Fibroblast of lung (primary cell): ENCODE measurements around the gene NRM. TPM values are rescaled to one million over a fixed set of nuclear protein-coding genes. Genes with fewer than 3 reads are reported as not detected.

Experiments used
- DNase-seq, 2 donors: peaks; one replicate each; pipeline versions ENCODE4 v3.0.0 to v3.0.0-alpha.2; 2010; ENCODE audit warnings: low read depth in 2 of 2
- H2AFZ ChIP-seq: 2 replicates; pipeline ENCODE4 v1.5.1; 2012; ENCODE audit warnings: low read length, control low read depth, inconsistent platforms
- H3K27ac ChIP-seq: 2 replicates; pipeline ENCODE4 v1.5.1; 2011; ENCODE audit warnings: low read length, control low read depth; ENCODE audit not compliant: insufficient read depth
- H3K27me3 ChIP-seq: 2 replicates; pipeline ENCODE4 v1.5.1; 2011; ENCODE audit warnings: mild to moderate bottlenecking, low read length; ENCODE audit not compliant: control insufficient read depth, insufficient read depth
- H3K36me3 ChIP-seq: 2 replicates; pipeline ENCODE4 v1.5.1; 2011; ENCODE audit warnings: low read length; ENCODE audit not compliant: control insufficient read depth, insufficient read depth
- H3K4me1 ChIP-seq: 2 replicates; pipeline ENCODE4 v1.5.1; 2011; ENCODE audit warnings: low read length; ENCODE audit not compliant: control insufficient read depth, insufficient read depth; ENCODE audit errors: extremely low read depth
- H3K4me2 ChIP-seq: 2 replicates; pipeline ENCODE4 v1.5.1; 2011; ENCODE audit warnings: low read length, control low read depth; ENCODE audit not compliant: insufficient read depth; ENCODE audit errors: extremely low read depth
- H3K4me3 ChIP-seq, 4 experiments: fragments of 200-600 bp in 1 of 4; sonication (generic) in 1 of 4; replicated peaks in 1 of 4; 2 replicates each; pipeline ENCODE4 v1.5.1; 2011 to 2016; ENCODE audit warnings: low read length in 4 of 4, low read depth in 3 of 4, mild to moderate bottlenecking in 3 of 4, control low read depth in 2 of 4, inconsistent platforms in 1 of 4, mixed read lengths in 1 of 4; ENCODE audit not compliant: insufficient read depth in 1 of 4; ENCODE audit errors: control extremely low read depth in 1 of 4
- H3K79me2 ChIP-seq: 2 replicates; pipeline ENCODE4 v1.5.1; 2012; ENCODE audit warnings: mild to moderate bottlenecking, low read length, inconsistent platforms; ENCODE audit not compliant: control insufficient read depth, insufficient read depth
- H3K9ac ChIP-seq: 2 replicates; pipeline ENCODE4 v1.5.1; 2011; ENCODE audit warnings: mild to moderate bottlenecking, low read length, control low read depth; ENCODE audit not compliant: insufficient read depth
- H3K9me3 ChIP-seq: 2 replicates; pipeline ENCODE4 v1.5.1; 2012; ENCODE audit warnings: low read depth, low read length; ENCODE audit not compliant: control insufficient read depth, insufficient read depth
- H4K20me1 ChIP-seq: 2 replicates; pipeline ENCODE4 v1.5.1; 2011; ENCODE audit warnings: low read length; ENCODE audit not compliant: control insufficient read depth, insufficient read depth; ENCODE audit errors: extremely low read depth
- CTCF ChIP-seq, 2 donors: IDR thresholded peaks in 1 of 2; conservative IDR thresholded peaks in 1 of 2; 1 replicate in 1 of 2; 2 replicates in 1 of 2; pipeline ENCODE4 v1.5.1; 2011 to 2012; ENCODE audit warnings: low read length in 2 of 2, control low read depth in 1 of 2, inconsistent platforms in 1 of 2, low read depth in 1 of 2, mild to moderate bottlenecking in 1 of 2
- EZH2 ChIP-seq: IDR thresholded peaks from 2 replicates; pipeline ENCODE4 v1.5.1; 2012; ENCODE audit warnings: low read length, control low read depth, mild to moderate bottlenecking; ENCODE audit errors: missing control alignments
- polyA plus RNA-seq, 2 donors: library from polyadenylated mRNA; depleted of rRNA in 1 of 2; stranded (reverse) in 1 of 2; unstranded in 1 of 2; fragments of >200 nt; gene quantifications; 2 replicates each; pipeline ENCODE4 v1.2.1, GENCODE V29; 2011 to 2012; ENCODE audit warnings: missing spikeins in 1 of 2
- total RNA-seq: library from RNA; depleted of rRNA; stranded (reverse); fragments of >200 nt; gene quantifications from 2 replicates; pipeline ENCODE4 v1.2.1, GENCODE V29; 2014

Gene NRM
- total and polyA plus RNA-seq, 2 donors (not counting 1 experiment from before 2014, with no cell fraction given), result 2.5 to 18.3 TPM

- Histone ChIP-seq H3K4me2 (peak within 1 kb of the TSS; percentile 96), H4K20me1 (no peaks in the 10 kb centered on the region), H3K27me3 (no peaks in the 10 kb centered on the region), H2AFZ (peak within 1 kb of the TSS; percentile 79), H3K9ac (peak within 1 kb of the TSS; percentile 93), H3K27ac (peak within 1 kb of the TSS; percentile 99), H3K9me3 (no peaks in the 10 kb centered on the region), H3K36me3 (peaks cover 8% of the 10 kb centered on the region), H3K4me1 (peaks cover 2% of the 10 kb centered on the region), H3K79me2 (peaks cover 39% of the 10 kb centered on the region), H3K4me3 (peak within 1 kb of the TSS; percentile 70 to 91 (median 86))
- peak in 1 of 2 donors; percentile 29 for TF ChIP-seq CTCF (conservative IDR thresholded peaks at IDR 0.05 in 1 of 2, IDR thresholded peaks at IDR 0.05 in 1 of 2; ENCODE audit: low read depth in 1 of 2, low read length in 2 of 2)
- TF ChIP-seq EZH2, result no peak
- DNase-seq, result peak; percentile 100
Measured at GRCh38 chr6:30717129-30717844, 26.5 kb upstream of the NRM start, which contains the start of gene MDC1. TSS of gene MDC1 (minus strand) at chr6:30717281. CDS start at chr6:30715175, 2,106 bp downstream.

DNA sequence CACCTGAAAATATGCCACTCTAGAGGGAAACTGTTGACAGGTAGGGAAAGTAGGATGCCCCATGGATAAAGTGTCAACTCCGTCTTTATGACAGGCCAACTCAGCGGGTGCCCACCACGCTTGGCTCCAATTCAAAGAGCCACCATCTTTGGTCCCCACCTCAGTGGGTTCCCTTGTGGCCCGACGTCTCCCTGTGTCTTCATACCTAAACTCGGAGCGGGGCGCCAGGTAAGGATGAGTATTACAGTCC lies 26.0 kb upstream of the NRM start:
- Histone ChIP-seq H2AFZ (peak overlapping the region; percentile 79), H3K4me2 (peak overlapping the region; percentile 96), H4K20me1 (no peaks in the 10 kb centered on the region), H3K4me3 (peak overlapping the region; percentile 69 to 91 (median 86)), H3K79me2 (peaks cover 35% of the 10 kb centered on the region), H3K36me3 (peaks cover 9% of the 10 kb centered on the region), H3K27me3 (no peaks in the 10 kb centered on the region), H3K9ac (peak overlapping the region; percentile 93), H3K9me3 (no peaks in the 10 kb centered on the region), H3K27ac (peak overlapping the region; percentile 99), H3K4me1 (peaks cover 2% of the 10 kb centered on the region)
- no peak for TF ChIP-seq CTCF (conservative IDR thresholded peaks at IDR 0.05 in 1 of 2, IDR thresholded peaks at IDR 0.05 in 1 of 2; ENCODE audit: low read depth in 1 of 2, low read length in 2 of 2)
- TF ChIP-seq EZH2, result no peak
- DNase-seq, result no peak

GRCh38 chr6:30714263-30714662 lies 23.5 kb upstream of the NRM start:
- Histone ChIP-seq H2AFZ (no peak overlapping the region), H3K27me3 (no peaks in the 10 kb centered on the region), H3K4me2 (no peak overlapping the region), H3K36me3 (peaks cover 10% of the 10 kb centered on the region), H3K9me3 (no peaks in the 10 kb centered on the region), H3K27ac (no peak overlapping the region), H3K9ac (no peak overlapping the region), H3K79me2 (peaks cover 16% of the 10 kb centered on the region), H4K20me1 (no peaks in the 10 kb centered on the region), H3K4me1 (peaks cover 2% of the 10 kb centered on the region), H3K4me3 (no peak overlapping the region)
- no peak for DNase-seq
- TF ChIP-seq CTCF (conservative IDR thresholded peaks at IDR 0.05 in 1 of 2, IDR thresholded peaks at IDR 0.05 in 1 of 2; ENCODE audit: low read depth in 1 of 2, low read length in 2 of 2) (no peak), EZH2 (no peak)
